ENCODE data around the gene PARVG.

- TF ChIP-seq GABPA (IDR thresholded peaks at IDR 0.05; ENCODE audit: low read depth) = no peak
- no peak for TF ChIP-seq CTCF (IDR thresholded peaks at IDR 0.05 in 2 of 3, conservative IDR thresholded peaks at IDR 0.05 in 1 of 3; ENCODE audit: control insufficient read depth in 2 of 3, extremely low read depth in 1 of 3, insufficient read depth in 1 of 3, low read depth in 3 of 3, low read length in 3 of 3)
- TF ChIP-seq RCOR1 (conservative IDR thresholded peaks at IDR 0.05; ENCODE audit: low read depth, low read length) = no peak
- TF ChIP-seq MAX (IDR thresholded peaks at IDR 0.05; ENCODE audit: low read depth, low read length) = no peak
- TF ChIP-seq MTA3 (IDR thresholded peaks at IDR 0.05; ENCODE audit: borderline replicate concordance, low read length) = no peak
- TF ChIP-seq CHD4 (IDR thresholded peaks at IDR 0.05) = no peak
- TF ChIP-seq POU2F2 (IDR thresholded peaks at IDR 0.05; ENCODE audit: borderline replicate concordance, low read depth, low read length) = no peak
- TF ChIP-seq USF2 (IDR thresholded peaks at IDR 0.05; ENCODE audit: borderline replicate concordance, low read depth, low read length) = no peak
- TF ChIP-seq HCFC1 (IDR thresholded peaks at IDR 0.05; ENCODE audit: low read length) = no peak
- no peak for TF ChIP-seq PKNOX1 (IDR thresholded peaks at IDR 0.05)
- TF ChIP-seq REST (IDR thresholded peaks at IDR 0.05; ENCODE audit: low read depth, low read length) = no peak
- no peak for TF ChIP-seq EZH2 (IDR thresholded peaks at IDR 0.05; ENCODE audit: borderline replicate concordance, control insufficient read depth, low read depth, low read length)
- no peak for TF ChIP-seq SKIL (IDR thresholded peaks at IDR 0.05; ENCODE audit: low read depth, poor library complexity, severe bottlenecking)
Observed at GRCh38 chr22:44247346-44247745, 66.6 kb downstream of the PARVG start.

Measured in GM12878 (cell line).